ENCODE results near the gene TAPT1.

Gene TAPT1

GRCh38 chr4:16233569-16234177 lies 7.4 kb upstream of the TAPT1 start:
- no peaks in the 10 kb centered on the region for H4K20me1 ChIP-seq (ENCODE audit: insufficient read depth, low read length, poor library complexity, severe bottlenecking)
- no peak overlapping the region for H2AFZ ChIP-seq (ENCODE audit: low read length)
- no peaks in the 10 kb centered on the region for H3K9me2 ChIP-seq (replicated peaks; ENCODE audit: low read depth, low read length)
- no peak overlapping the region for H3K4me3 ChIP-seq (ENCODE audit: low read length, poor library complexity, severe bottlenecking)
- no peak overlapping the region for H3K9ac ChIP-seq (ENCODE audit: low read depth, low read length, poor library complexity, severe bottlenecking)
- H3F3A ChIP-seq (ENCODE audit: low read depth): peaks cover 6% of the 10 kb centered on the region; the same call in 1 of the 2 replicates
- H3K4me2 ChIP-seq (ENCODE audit: low read depth, low read length, poor library complexity, severe bottlenecking): no peak overlapping the region
- H3K27me3 ChIP-seq (ENCODE audit: insufficient read depth, low read length, poor library complexity, severe bottlenecking): no peaks in the 10 kb centered on the region
- no peaks in the 10 kb centered on the region for H3K36me3 ChIP-seq (ENCODE audit: insufficient read depth, low read length)
- TF ChIP-seq EZH2phosphoT487 (IDR thresholded peaks at IDR 0.05; ENCODE audit: borderline replicate concordance) (no peak), CTCF (conservative IDR thresholded peaks at IDR 0.05; ENCODE audit: low read length) (no peak)
- peaks cover 22% of the 10 kb centered on the region for H3K4me1 ChIP-seq (ENCODE audit: insufficient read depth, low read length, poor library complexity, severe bottlenecking)
- H3K9me3 ChIP-seq (ENCODE audit: insufficient read depth, low read depth, low read length): no peaks in the 10 kb centered on the region
- no peaks in the 10 kb centered on the region for H3K79me2 ChIP-seq (ENCODE audit: insufficient read depth, low read length)

DNA sequence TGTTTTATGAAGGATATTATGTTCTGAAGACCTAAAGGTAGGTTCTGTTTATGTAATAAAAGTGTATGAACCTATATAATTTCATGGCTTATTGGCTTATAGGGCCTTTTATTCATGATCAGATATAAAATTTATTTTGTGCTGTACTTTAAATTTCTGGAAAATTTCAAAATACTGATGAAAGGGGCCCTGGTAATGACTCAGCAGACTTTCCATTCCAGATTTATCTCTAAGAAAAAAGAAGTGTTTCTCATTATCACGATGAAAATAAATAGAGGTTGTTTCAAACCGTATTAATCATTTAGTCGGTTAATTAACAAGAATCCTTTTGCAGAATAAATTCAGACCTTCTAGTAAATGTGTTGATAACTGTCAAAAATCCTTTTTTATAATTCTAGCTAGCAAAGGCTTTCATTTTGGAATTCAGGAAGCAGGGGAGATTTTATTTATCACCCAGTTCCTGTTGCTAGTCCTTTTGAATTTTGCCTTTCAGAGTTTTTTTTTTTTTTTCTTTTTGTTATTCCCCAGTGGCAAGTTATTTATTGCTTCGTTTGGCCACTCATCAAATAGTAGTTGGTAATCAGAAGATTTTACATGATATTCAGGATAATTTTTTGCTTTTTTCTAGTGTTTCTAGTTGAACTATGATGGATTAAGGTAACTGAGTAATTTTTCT lies 5.4 kb upstream of the TAPT1 start:
- Histone ChIP-seq H4K20me1 (ENCODE audit: insufficient read depth, low read length, poor library complexity, severe bottlenecking) (no peaks in the 10 kb centered on the region), H3K9ac (ENCODE audit: low read depth, low read length, poor library complexity, severe bottlenecking) (no peak overlapping the region), H3K9me2 (replicated peaks; ENCODE audit: low read depth, low read length) (no peaks in the 10 kb centered on the region), H3K4me1 (ENCODE audit: insufficient read depth, low read length, poor library complexity, severe bottlenecking) (peaks cover 17% of the 10 kb centered on the region), H3F3A (ENCODE audit: low read depth) (peaks cover 6% of the 10 kb centered on the region; the same call in 1 of the 2 replicates), H3K27me3 (ENCODE audit: insufficient read depth, low read length, poor library complexity, severe bottlenecking) (no peaks in the 10 kb centered on the region), H3K9me3 (ENCODE audit: insufficient read depth, low read depth, low read length) (no peaks in the 10 kb centered on the region), H3K36me3 (ENCODE audit: insufficient read depth, low read length) (no peaks in the 10 kb centered on the region), H2AFZ (ENCODE audit: low read length) (no peak overlapping the region), H3K4me3 (ENCODE audit: low read length, poor library complexity, severe bottlenecking) (peak overlapping the region; percentile 4), H3K4me2 (ENCODE audit: low read depth, low read length, poor library complexity, severe bottlenecking) (peak overlapping the region; percentile 44), H3K79me2 (ENCODE audit: insufficient read depth, low read length) (peaks cover 14% of the 10 kb centered on the region)
- TF ChIP-seq EZH2phosphoT487 (IDR thresholded peaks at IDR 0.05; ENCODE audit: borderline replicate concordance) (no peak), CTCF (conservative IDR thresholded peaks at IDR 0.05; ENCODE audit: low read length) (no peak)

GRCh38 chr4:16230308-16230707 lies 4.0 kb upstream of the TAPT1 start:
- no peak for TF ChIP-seq CTCF (conservative IDR thresholded peaks at IDR 0.05; ENCODE audit: low read length)
- TF ChIP-seq EZH2phosphoT487 (IDR thresholded peaks at IDR 0.05; ENCODE audit: borderline replicate concordance): no peak
- Histone ChIP-seq H4K20me1 (ENCODE audit: insufficient read depth, low read length, poor library complexity, severe bottlenecking) (peaks cover 5% of the 10 kb centered on the region), H2AFZ (ENCODE audit: low read length) (no peak overlapping the region), H3K9ac (ENCODE audit: low read depth, low read length, poor library complexity, severe bottlenecking) (no peak overlapping the region), H3K27me3 (ENCODE audit: insufficient read depth, low read length, poor library complexity, severe bottlenecking) (no peaks in the 10 kb centered on the region), H3K4me2 (ENCODE audit: low read depth, low read length, poor library complexity, severe bottlenecking) (no peak overlapping the region), H3K9me3 (ENCODE audit: insufficient read depth, low read depth, low read length) (no peaks in the 10 kb centered on the region), H3F3A (ENCODE audit: low read depth) (peaks cover 6% of the 10 kb centered on the region; the same call in 1 of the 2 replicates), H3K4me3 (ENCODE audit: low read length, poor library complexity, severe bottlenecking) (no peak overlapping the region), H3K9me2 (replicated peaks; ENCODE audit: low read depth, low read length) (no peaks in the 10 kb centered on the region), H3K4me1 (ENCODE audit: insufficient read depth, low read length, poor library complexity, severe bottlenecking) (peaks cover 22% of the 10 kb centered on the region), H3K79me2 (ENCODE audit: insufficient read depth, low read length) (peaks cover 24% of the 10 kb centered on the region), H3K36me3 (ENCODE audit: insufficient read depth, low read length) (no peaks in the 10 kb centered on the region; the same call in 1 of the 2 replicates)

All from Loucy (cell line).